MM.1S (cell line): Measurements from ENCODE around the gene GAB1.

Experiments
- DNase-seq: peaks from one replicate; pipeline ENCODE4 v3.0.0-alpha.2; 2015
- H2AFZ ChIP-seq: fragments of 300-600 bp; sonication (generic); 2 replicates; pipeline ENCODE4 v1.6.0; 2016; ENCODE audit warnings: antibody characterized with exemption, low read length
- H3F3A ChIP-seq: fragments of 300-600 bp; sonication (generic); 2 replicates; pipeline ENCODE4 v1.6.1; 2016; ENCODE audit warnings: mild to moderate bottlenecking, antibody characterized with exemption, low read length, moderate library complexity, mixed read lengths; ENCODE audit not compliant: insufficient read depth
- H3K27ac ChIP-seq: fragments of 300-600 bp; sonication (generic); 2 replicates; pipeline ENCODE4 v1.5.1; 2016; ENCODE audit warnings: mild to moderate bottlenecking, low read length
- H3K27me3 ChIP-seq: fragments of 300-600 bp; sonication (generic); replicated peaks from 2 replicates; pipeline ENCODE4 v1.6.0; 2016; ENCODE audit warnings: low read length; ENCODE audit not compliant: insufficient read depth
- H3K36me3 ChIP-seq: fragments of 300-600 bp; sonication (generic); replicated peaks from 2 replicates; pipeline ENCODE4 v1.6.1; 2016; ENCODE audit warnings: mild to moderate bottlenecking, low read length, mixed read lengths; ENCODE audit not compliant: insufficient read depth
- H3K4me1 ChIP-seq: fragments of 300-600 bp; sonication (generic); 2 replicates; pipeline ENCODE4 v1.6.1; 2016; ENCODE audit warnings: low read length, mixed read lengths
- H3K4me2 ChIP-seq: fragments of 300-600 bp; sonication (generic); 2 replicates; pipeline ENCODE4 v1.6.0; 2016; ENCODE audit warnings: low read depth, low read length
- H3K4me3 ChIP-seq: fragments of 300-600 bp; sonication (generic); 2 replicates; pipeline ENCODE4 v1.5.1; 2016; ENCODE audit warnings: low read length, mixed read lengths
- H3K79me2 ChIP-seq: fragments of 300-600 bp; sonication (generic); 2 replicates; pipeline ENCODE4 v1.6.1; 2016; ENCODE audit warnings: mixed run types, low read length, mixed read lengths
- H3K9ac ChIP-seq: fragments of 300-600 bp; sonication (generic); 2 replicates; pipeline ENCODE4 v1.6.1; 2016; ENCODE audit warnings: low read length, mixed read lengths
- H3K9me2 ChIP-seq: fragments of 300-600 bp; sonication (generic); replicated peaks from 2 replicates; pipeline ENCODE4 v1.6.1; 2016; ENCODE audit warnings: mild to moderate bottlenecking, low read length, mixed read lengths; ENCODE audit not compliant: insufficient read depth
- H3K9me3 ChIP-seq: fragments of 300-600 bp; sonication (generic); replicated peaks from 2 replicates; pipeline ENCODE4 v1.6.1; 2016; ENCODE audit warnings: mild to moderate bottlenecking, low read length, mixed read lengths; ENCODE audit not compliant: insufficient read depth
- H4K20me1 ChIP-seq: fragments of 300-600 bp; sonication (generic); 2 replicates; pipeline ENCODE4 v1.6.1; 2016; ENCODE audit warnings: mild to moderate bottlenecking, low read length, moderate library complexity, mixed read lengths; ENCODE audit not compliant: insufficient read depth
- EZH2 ChIP-seq: fragments of 300-600 bp; sonication (generic); optimal IDR thresholded peaks from 2 replicates; pipeline ENCODE3; 2017; ENCODE audit warnings: low read depth, mild to moderate bottlenecking, antibody characterized with exemption, low read length, mixed read lengths
- EZH2phosphoT487 ChIP-seq: fragments of 300-600 bp; sonication (generic); IDR thresholded peaks from 2 replicates; pipeline ENCODE4 v1.6.1; 2018; ENCODE audit warnings: antibody characterized with exemption, low read length
- TF ChIP-seq, protein P1 (sequence below): fragments of 300-600 bp; sonication (generic); IDR thresholded peaks from 2 replicates; pipeline ENCODE4 v1.5.1; 2016; ENCODE audit warnings: antibody characterized with exemption, low read length, mixed read lengths

Gene GAB1

DNA sequence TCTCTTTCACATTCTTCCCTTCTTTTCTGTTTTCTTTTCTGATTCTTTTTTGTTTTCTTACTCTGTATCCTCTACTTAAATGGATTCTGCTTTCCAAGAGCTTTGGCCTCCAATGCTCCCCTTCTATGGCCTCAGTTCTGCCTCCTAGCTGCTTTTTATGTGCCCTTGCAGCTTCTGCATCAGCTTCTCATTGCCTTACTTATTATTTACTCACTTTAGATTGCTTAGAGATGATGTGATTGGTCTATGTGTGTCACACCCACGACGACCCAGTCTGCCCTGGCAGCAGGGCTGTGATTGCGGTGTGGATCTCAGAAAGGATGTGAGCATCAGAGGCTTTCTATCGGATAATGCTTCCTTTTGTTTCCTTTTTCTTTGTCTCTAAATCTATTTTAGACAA, 105.0 kb downstream of the GAB1 start:
- H3K27ac ChIP-seq, result no peak overlapping the region

DNA sequence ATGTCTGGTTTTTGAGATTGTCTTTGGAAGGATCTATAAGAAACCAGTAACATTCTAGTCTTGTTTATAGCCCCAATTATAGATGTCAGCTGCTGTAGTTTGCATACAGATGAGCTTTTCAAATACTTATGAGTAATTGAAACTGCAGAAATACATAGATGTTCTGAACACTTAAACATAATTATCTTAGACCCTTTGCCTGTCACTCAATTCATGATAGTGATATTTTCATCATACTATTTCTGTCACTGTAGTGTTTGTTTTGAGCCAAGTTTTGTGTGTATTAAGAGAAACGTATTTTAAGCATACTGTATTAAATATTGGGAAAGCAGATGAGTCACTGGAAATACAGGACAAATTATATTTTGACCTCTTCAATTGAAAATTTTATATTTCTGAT, 107.1 kb downstream of the GAB1 start:
- H3K4me2 ChIP-seq, result no peak overlapping the region
- no peak overlapping the region for H3K4me3 ChIP-seq
- no peak for TF ChIP-seq EZH2
- TF ChIP-seq, protein P1, sequence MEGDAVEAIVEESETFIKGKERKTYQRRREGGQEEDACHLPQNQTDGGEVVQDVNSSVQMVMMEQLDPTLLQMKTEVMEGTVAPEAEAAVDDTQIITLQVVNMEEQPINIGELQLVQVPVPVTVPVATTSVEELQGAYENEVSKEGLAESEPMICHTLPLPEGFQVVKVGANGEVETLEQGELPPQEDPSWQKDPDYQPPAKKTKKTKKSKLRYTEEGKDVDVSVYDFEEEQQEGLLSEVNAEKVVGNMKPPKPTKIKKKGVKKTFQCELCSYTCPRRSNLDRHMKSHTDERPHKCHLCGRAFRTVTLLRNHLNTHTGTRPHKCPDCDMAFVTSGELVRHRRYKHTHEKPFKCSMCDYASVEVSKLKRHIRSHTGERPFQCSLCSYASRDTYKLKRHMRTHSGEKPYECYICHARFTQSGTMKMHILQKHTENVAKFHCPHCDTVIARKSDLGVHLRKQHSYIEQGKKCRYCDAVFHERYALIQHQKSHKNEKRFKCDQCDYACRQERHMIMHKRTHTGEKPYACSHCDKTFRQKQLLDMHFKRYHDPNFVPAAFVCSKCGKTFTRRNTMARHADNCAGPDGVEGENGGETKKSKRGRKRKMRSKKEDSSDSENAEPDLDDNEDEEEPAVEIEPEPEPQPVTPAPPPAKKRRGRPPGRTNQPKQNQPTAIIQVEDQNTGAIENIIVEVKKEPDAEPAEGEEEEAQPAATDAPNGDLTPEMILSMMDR, result no peak
- no peak for TF ChIP-seq EZH2phosphoT487
- no peaks in the 10 kb centered on the region for H3K27me3 ChIP-seq
- no peaks in the 10 kb centered on the region; the same call in 1 of the 2 replicates for H3F3A ChIP-seq
- DNase-seq, result no peak
- no peak overlapping the region for H2AFZ ChIP-seq
- H3K9ac ChIP-seq, result no peak overlapping the region
- no peak overlapping the region for H3K27ac ChIP-seq
- H3K9me2 ChIP-seq, result no peaks in the 10 kb centered on the region
- H3K9me3 ChIP-seq, result no peaks in the 10 kb centered on the region
- H3K79me2 ChIP-seq, result peaks cover 65% of the 10 kb centered on the region
- no peaks in the 10 kb centered on the region for H4K20me1 ChIP-seq
- H3K4me1 ChIP-seq, result no peaks in the 10 kb centered on the region
- peaks cover 5% of the 10 kb centered on the region for H3K36me3 ChIP-seq

More for the DNA sequence above, 105.0 kb downstream of the GAB1 start:
- Histone ChIP-seq H3K4me1 (no peaks in the 10 kb centered on the region), H3K9me2 (no peaks in the 10 kb centered on the region), H3K79me2 (peaks cover 85% of the 10 kb centered on the region), H2AFZ (no peak overlapping the region), H3K9ac (no peak overlapping the region), H3K36me3 (peaks cover 5% of the 10 kb centered on the region), H3F3A (no peaks in the 10 kb centered on the region; the same call in 1 of the 2 replicates), H4K20me1 (no peaks in the 10 kb centered on the region), H3K4me2 (no peak overlapping the region), H3K4me3 (no peak overlapping the region), H3K9me3 (no peaks in the 10 kb centered on the region), H3K27me3 (no peaks in the 10 kb centered on the region)
- no peak for DNase-seq
- TF ChIP-seq EZH2, result no peak
- no peak for TF ChIP-seq EZH2phosphoT487
- TF ChIP-seq, protein P1, result no peak

DNA sequence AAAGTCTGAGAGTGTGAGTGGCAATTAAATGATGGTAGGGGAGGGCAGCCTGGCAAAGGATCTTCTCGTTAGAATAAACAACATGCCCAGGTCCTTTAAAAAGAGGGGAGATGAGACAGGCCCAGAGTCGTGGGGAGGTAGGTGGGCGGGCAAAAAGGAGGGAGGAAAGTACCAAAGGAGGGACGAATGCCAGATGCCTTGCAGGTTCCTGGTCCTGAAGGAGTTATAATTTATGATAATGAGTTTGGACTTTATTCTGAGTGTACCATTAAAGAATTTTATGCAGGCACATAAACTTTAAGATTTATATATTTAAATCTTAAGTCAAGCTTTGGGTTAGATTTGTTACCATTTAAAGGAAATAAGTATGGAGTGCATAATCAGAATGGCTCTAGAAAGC, 114.5 kb downstream of the GAB1 start:
- no peak for DNase-seq
- Histone ChIP-seq H3K27ac (no peak overlapping the region), H3F3A (no peaks in the 10 kb centered on the region), H3K9me2 (no peaks in the 10 kb centered on the region), H4K20me1 (no peaks in the 10 kb centered on the region), H3K36me3 (peaks cover 3% of the 10 kb centered on the region; the same call in 1 of the 2 replicates), H3K4me1 (no peaks in the 10 kb centered on the region), H3K9me3 (no peaks in the 10 kb centered on the region), H3K4me3 (no peak overlapping the region), H2AFZ (no peak overlapping the region), H3K27me3 (no peaks in the 10 kb centered on the region), H3K79me2 (peaks cover 60% of the 10 kb centered on the region), H3K4me2 (no peak overlapping the region), H3K9ac (no peak overlapping the region)
- TF ChIP-seq, protein P1, result no peak
